ENCODE results near the gene BANP.
"Not testable (repeated sequence)": the region's sequence is repeated elsewhere in the genome, so short reads cannot be mapped to it uniquely, and the experiment has no call there.

The BANP gene

GRCh38 chr16:88014252-88014781 lies 63.1 kb downstream of the BANP start:
- DNase-seq (ENCODE audit: low read depth), result no peak
- no peak for TF ChIP-seq CTCF (IDR thresholded peaks at IDR 0.05; ENCODE audit: control insufficient read depth, insufficient read depth, low read depth, low read length, missing control alignments)

GRCh38 chr16:88014954-88015805 lies 63.9 kb downstream of the BANP start:
- no peak for DNase-seq (ENCODE audit: low read depth)
- no peak overlapping the region for H3K4me3 ChIP-seq (ENCODE audit: control insufficient read depth, low read depth, low read length)
- no peak for TF ChIP-seq CTCF (IDR thresholded peaks at IDR 0.05; ENCODE audit: control insufficient read depth, insufficient read depth, low read depth, low read length, missing control alignments)

More at GRCh38 chr16:88014252-88014781, 63.1 kb downstream of the BANP start:
- H3K4me3 ChIP-seq (ENCODE audit: control insufficient read depth, low read depth, low read length), result no peak overlapping the region

GRCh38 chr16:88015806-88016140 lies 64.5 kb downstream of the BANP start:
- TF ChIP-seq CTCF (IDR thresholded peaks at IDR 0.05; ENCODE audit: control insufficient read depth, insufficient read depth, low read depth, low read length, missing control alignments), result no peak

GRCh38 chr16:88016386-88016785 lies 65.2 kb downstream of the BANP start:
- not testable (repeated sequence) for H3K4me3 ChIP-seq (ENCODE audit: control insufficient read depth, low read depth, low read length); DNase-seq (ENCODE audit: low read depth)

More at GRCh38 chr16:88015806-88016140, 64.5 kb downstream of the BANP start:
- DNase-seq (ENCODE audit: low read depth), result no peak
- no peak overlapping the region for H3K4me3 ChIP-seq (ENCODE audit: control insufficient read depth, low read depth, low read length)

GRCh38 chr16:88016964-88017363 lies 65.7 kb downstream of the BANP start:
- no peak overlapping the region for H3K4me3 ChIP-seq (ENCODE audit: control insufficient read depth, low read depth, low read length)
- no peak for DNase-seq (ENCODE audit: low read depth)
- no peak for TF ChIP-seq CTCF (IDR thresholded peaks at IDR 0.05; ENCODE audit: control insufficient read depth, insufficient read depth, low read depth, low read length, missing control alignments)

- H3K4me3 ChIP-seq (ENCODE audit: control insufficient read depth, low read depth, low read length), result no peak overlapping the region
- TF ChIP-seq CTCF (IDR thresholded peaks at IDR 0.05; ENCODE audit: control insufficient read depth, insufficient read depth, low read depth, low read length, missing control alignments), result no peak
- no peak for DNase-seq (ENCODE audit: low read depth)
Measured at GRCh38 chr16:88017587-88018101, 66.4 kb downstream of the BANP start.

- not testable (repeated sequence) for DNase-seq (ENCODE audit: low read depth); H3K4me3 ChIP-seq (ENCODE audit: control insufficient read depth, low read depth, low read length)
Measured at GRCh38 chr16:88018382-88018781, 67.1 kb downstream of the BANP start.

- not testable (repeated sequence) for DNase-seq (ENCODE audit: low read depth)
Measured at GRCh38 chr16:88019041-88019820, 68.0 kb downstream of the BANP start.

More at GRCh38 chr16:88019041-88019820, 68.0 kb downstream of the BANP start:
- H3K4me3 ChIP-seq (ENCODE audit: control insufficient read depth, low read depth, low read length), result not testable (repeated sequence)
